ENCODE measurements around the gene LLGL1. TPM values are rescaled to one million over a fixed set of nuclear protein-coding genes. Genes with fewer than 3 reads are reported as not detected.

Gene LLGL1
- total RNA-seq, 1 experiment from 2014 or later, result 16.4 TPM

- TF ChIP-seq CTCF (IDR thresholded peaks at IDR 0.05; ENCODE audit: unreplicated experiment), result no peak
- Mint-ChIP-seq H3K4me1 (ENCODE audit: insufficient read depth, unreplicated experiment) (peaks cover 26% of the 10 kb centered on the region), H3K27ac (ENCODE audit: low read depth, unreplicated experiment) (no peak overlapping the region), H3K9me3 (ENCODE audit: unreplicated experiment) (no peaks in the 10 kb centered on the region), H3K36me3 (ENCODE audit: insufficient read depth, unreplicated experiment) (peaks cover 5% of the 10 kb centered on the region), H3K4me3 (ENCODE audit: unreplicated experiment) (peak overlapping the region; percentile 92), H3K27me3 (ENCODE audit: insufficient read depth, unreplicated experiment) (no peaks in the 10 kb centered on the region)
- DNase-seq (ENCODE audit: unreplicated experiment), result no peak
- no TSS peak for BruUV-seq (replicated peaks)
- ChIA-PET CTCF (interaction anchor here (0.7 kb wide), 3 partner anchors 28 to 948 kb away, joined by 3 to 4 read pairs (median 3); no protein-coding TSS in a partner anchor), POLR2A (interaction anchor here (0.6 kb wide), 1 partner anchor 288 kb away, joined by 3 read pairs; no protein-coding TSS in a partner anchor)
- intact Hi-C loops (cut with micrococcal nuclease), result no loop called here
Measured at GRCh38 chr17:18224387-18225120, 881 bp upstream of the LLGL1 start.

DNA sequence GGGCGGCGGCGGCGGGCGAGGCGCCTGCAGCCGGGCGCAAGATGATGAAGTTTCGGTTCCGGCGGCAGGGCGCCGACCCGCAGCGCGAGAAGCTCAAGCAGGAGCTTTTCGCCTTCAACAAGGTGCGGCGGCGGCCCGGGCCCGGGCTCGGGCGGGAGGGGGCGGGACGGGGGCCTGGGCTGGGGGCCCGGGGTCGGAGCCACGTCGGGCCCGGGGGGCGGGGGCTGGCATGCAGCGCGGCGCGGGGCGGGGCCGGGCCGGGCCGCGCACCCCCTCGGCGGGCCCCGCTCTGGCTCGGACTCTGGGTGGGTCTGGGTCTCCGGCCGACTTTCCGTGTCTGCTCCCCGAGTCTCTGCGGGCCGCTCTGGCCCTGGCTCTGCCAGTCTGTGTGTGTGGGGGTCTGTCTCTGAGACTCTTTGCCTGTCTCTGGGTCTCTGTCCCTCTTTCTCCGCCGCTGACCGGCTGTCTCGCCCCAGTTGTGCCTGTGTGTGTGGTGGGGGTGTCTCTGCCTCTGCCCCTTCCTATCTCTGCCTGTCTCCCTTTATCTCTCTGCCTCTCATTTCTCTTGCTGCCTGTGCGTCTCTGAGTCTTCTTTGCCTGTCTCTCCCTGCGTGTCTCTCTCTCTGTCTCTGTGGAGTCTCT lies 328 bp downstream of the LLGL1 start:
- Mint-ChIP-seq H3K27ac (ENCODE audit: low read depth, unreplicated experiment) (peak overlapping the region; percentile 91), H3K4me1 (ENCODE audit: insufficient read depth, unreplicated experiment) (peaks cover 24% of the 10 kb centered on the region), H3K9me3 (ENCODE audit: unreplicated experiment) (no peaks in the 10 kb centered on the region), H3K4me3 (ENCODE audit: unreplicated experiment) (peak overlapping the region; percentile 92), H3K27me3 (ENCODE audit: insufficient read depth, unreplicated experiment) (no peaks in the 10 kb centered on the region), H3K36me3 (ENCODE audit: insufficient read depth, unreplicated experiment) (peaks cover 5% of the 10 kb centered on the region)
- no peak for TF ChIP-seq CTCF (IDR thresholded peaks at IDR 0.05; ENCODE audit: unreplicated experiment)
- no TSS peak for BruUV-seq (replicated peaks)
- no peak for DNase-seq (ENCODE audit: unreplicated experiment)
- POLR2A ChIA-PET, result interaction anchor here (0.8 to 1.2 kb wide), 5 partner anchors 10 to 633 kb away, joined by 3 to 4 read pairs (median 3); no protein-coding TSS in a partner anchor
- intact Hi-C loops (cut with micrococcal nuclease), result no loop called here
- CTCF ChIA-PET, result interaction anchor here (0.6 kb wide), 1 partner anchor 1300 kb away, joined by 3 read pairs; no protein-coding TSS in a partner anchor

GRCh38 chr17:18226284-18226945 lies 980 bp downstream of the LLGL1 start:
- H3K4me3 Mint-ChIP-seq (ENCODE audit: unreplicated experiment), result peak overlapping the region; percentile 92
- peaks cover 5% of the 10 kb centered on the region for H3K36me3 Mint-ChIP-seq (ENCODE audit: insufficient read depth, unreplicated experiment)
- H3K27ac Mint-ChIP-seq (ENCODE audit: low read depth, unreplicated experiment), result peak overlapping the region; percentile 91
- intact Hi-C loops (cut with micrococcal nuclease), result no loop called here
- ChIA-PET CTCF (interaction anchor here (0.6 kb wide), 1 partner anchor 1301 kb away, joined by 3 read pairs; no protein-coding TSS in a partner anchor), POLR2A (interaction anchor here (0.8 to 1.2 kb wide), 5 partner anchors 10 to 632 kb away, joined by 3 to 4 read pairs (median 3); no protein-coding TSS in a partner anchor)
- no peak for DNase-seq (ENCODE audit: unreplicated experiment)
- H3K27me3 Mint-ChIP-seq (ENCODE audit: insufficient read depth, unreplicated experiment), result no peaks in the 10 kb centered on the region
- no peaks in the 10 kb centered on the region for H3K9me3 Mint-ChIP-seq (ENCODE audit: unreplicated experiment)
- no peak for TF ChIP-seq CTCF (IDR thresholded peaks at IDR 0.05; ENCODE audit: unreplicated experiment)
- TSS peak; percentile 44 for BruUV-seq (replicated peaks)
- H3K4me1 Mint-ChIP-seq (ENCODE audit: insufficient read depth, unreplicated experiment), result peaks cover 21% of the 10 kb centered on the region

DNA sequence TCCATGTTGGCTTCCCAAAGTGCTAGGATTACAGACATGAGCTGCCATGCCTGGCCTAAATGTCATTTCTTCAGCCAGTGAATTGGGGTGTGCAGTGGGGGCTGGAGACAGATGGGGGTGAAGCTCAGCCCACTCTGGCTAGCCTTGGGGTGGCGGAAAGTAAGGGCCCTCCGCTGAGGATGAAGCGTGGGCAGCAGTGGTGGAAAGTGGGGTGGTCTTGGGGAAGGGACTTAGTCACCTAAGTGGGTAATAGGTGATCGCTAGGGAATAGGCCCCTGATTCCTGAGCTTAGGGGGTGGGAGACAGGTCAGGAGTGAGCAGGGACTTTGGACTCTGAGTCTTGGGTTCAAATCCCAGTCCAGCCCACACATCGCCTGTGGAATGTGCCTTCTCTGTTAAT lies 2.2 kb downstream of the LLGL1 start:
- Mint-ChIP-seq H3K4me3 (ENCODE audit: unreplicated experiment) (no peak overlapping the region), H3K4me1 (ENCODE audit: insufficient read depth, unreplicated experiment) (peaks cover 21% of the 10 kb centered on the region), H3K9me3 (ENCODE audit: unreplicated experiment) (no peaks in the 10 kb centered on the region), H3K27ac (ENCODE audit: low read depth, unreplicated experiment) (peak overlapping the region; percentile 16), H3K36me3 (ENCODE audit: insufficient read depth, unreplicated experiment) (peaks cover 5% of the 10 kb centered on the region), H3K27me3 (ENCODE audit: insufficient read depth, unreplicated experiment) (no peaks in the 10 kb centered on the region)
- no TSS peak for BruUV-seq (replicated peaks)
- no peak for TF ChIP-seq CTCF (IDR thresholded peaks at IDR 0.05; ENCODE audit: unreplicated experiment)
- intact Hi-C loops (cut with micrococcal nuclease), result no loop called here
- ChIA-PET CTCF (no interaction called here), POLR2A (interaction anchor here (0.9 kb wide), 1 partner anchor 8 kb away, joined by 4 read pairs; no protein-coding TSS in a partner anchor)
- DNase-seq (ENCODE audit: unreplicated experiment), result no peak

Measured in MCF 10A (cell line).